Measurements from ENCODE around the gene WWC2.

The WWC2 gene

GRCh38 chr4:183254162-183254561 lies 155.1 kb downstream of the WWC2 start:
- no peak for DNase-seq (ENCODE audit: low spot score)
- no peak for FAIRE-seq

GRCh38 chr4:183255487-183255886 lies 156.4 kb downstream of the WWC2 start:
- no peak for DNase-seq (ENCODE audit: low spot score)

DNA sequence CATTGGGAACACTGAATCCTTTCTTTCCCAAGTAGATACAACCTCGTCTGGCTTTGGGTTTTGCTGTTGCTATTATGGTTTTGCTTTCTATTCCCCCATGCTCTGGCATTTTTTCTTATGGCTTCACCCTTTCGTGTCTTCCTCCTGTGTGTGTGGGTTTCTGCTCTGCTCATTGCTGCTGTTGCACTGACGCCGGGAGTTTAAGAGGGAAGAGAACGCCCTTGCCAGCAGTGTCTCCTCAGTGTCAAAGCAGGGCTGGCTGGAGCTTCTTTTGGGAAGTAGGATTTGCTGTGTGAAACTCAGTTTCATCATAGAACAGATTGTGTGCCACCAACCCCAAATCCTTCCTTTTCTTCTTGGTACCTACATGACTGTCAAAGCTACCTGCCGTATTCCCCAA lies 157.3 kb downstream of the WWC2 start:
- DNase-seq (ENCODE audit: low spot score) (no peak), FAIRE-seq (no peak)

More at GRCh38 chr4:183255487-183255886, 156.4 kb downstream of the WWC2 start:
- no peak for FAIRE-seq

DNA sequence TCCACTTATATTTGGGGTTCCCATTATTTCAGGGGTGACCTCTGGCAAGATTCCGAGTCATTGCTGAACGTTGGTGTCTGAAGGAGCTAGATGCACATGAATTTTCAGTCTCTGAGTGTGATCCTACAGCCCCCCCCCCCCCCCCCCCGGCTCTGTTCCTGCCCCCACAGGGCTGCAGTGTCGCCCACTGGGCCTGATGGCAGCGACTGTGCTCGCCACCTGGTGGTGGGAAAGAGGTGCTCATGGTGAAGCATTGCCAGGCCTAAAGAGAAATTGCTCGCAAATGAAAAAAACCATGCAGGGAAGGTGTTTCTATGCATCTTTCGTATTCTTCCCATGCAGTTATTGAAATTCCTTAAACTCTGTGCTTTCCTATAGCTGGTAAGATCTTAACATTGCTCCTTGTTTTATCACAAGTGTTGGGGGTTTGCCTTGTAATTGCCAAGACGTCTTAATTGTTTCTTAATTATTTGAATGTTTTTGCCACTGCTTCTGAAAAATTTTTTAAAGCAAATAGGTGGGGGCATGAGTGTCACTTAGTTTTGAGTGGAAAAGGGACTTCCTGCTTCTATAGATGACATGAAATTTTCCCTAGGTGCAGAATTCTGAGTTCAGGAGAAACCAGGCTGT lies 157.8 kb downstream of the WWC2 start:
- DNase-seq (ENCODE audit: low spot score) (peak; percentile 73), FAIRE-seq (no peak)

GRCh38 chr4:183257808-183258207 lies 158.8 kb downstream of the WWC2 start:
- no peak for DNase-seq (ENCODE audit: low spot score)
- FAIRE-seq, result no peak

DNA sequence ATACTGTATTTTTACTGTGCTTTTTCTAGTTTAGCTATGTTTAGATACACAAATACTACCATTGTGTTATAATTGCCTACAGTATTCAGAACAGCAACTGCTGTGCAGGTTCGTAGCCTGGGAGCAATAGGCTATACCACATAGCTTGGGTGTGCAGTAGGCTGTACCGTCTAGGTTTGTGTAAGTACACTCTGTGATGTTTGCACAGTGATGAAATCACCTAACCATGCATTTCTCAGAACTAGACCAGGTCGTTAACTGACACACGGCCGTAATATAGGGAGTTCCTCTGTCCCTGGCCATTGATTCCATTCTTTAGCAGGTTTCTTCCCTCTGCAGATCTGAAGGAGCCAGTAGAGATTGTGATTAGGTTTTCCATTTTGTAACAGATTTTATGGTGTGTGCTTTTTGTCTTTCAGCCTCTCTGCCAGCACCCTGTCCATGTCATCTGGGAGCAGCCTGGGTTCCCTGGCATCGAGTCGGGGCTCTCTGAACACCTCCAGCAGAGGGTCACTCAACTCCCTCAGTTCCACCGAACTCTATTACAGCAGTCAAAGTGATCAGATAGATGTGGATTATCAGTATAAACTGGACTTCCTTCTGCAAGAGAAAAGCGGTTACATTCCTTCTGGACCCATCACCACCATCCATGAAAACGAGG lies 161.6 kb downstream of the WWC2 start:
- DNase-seq (ENCODE audit: low spot score) (no peak), FAIRE-seq (no peak)

DNA sequence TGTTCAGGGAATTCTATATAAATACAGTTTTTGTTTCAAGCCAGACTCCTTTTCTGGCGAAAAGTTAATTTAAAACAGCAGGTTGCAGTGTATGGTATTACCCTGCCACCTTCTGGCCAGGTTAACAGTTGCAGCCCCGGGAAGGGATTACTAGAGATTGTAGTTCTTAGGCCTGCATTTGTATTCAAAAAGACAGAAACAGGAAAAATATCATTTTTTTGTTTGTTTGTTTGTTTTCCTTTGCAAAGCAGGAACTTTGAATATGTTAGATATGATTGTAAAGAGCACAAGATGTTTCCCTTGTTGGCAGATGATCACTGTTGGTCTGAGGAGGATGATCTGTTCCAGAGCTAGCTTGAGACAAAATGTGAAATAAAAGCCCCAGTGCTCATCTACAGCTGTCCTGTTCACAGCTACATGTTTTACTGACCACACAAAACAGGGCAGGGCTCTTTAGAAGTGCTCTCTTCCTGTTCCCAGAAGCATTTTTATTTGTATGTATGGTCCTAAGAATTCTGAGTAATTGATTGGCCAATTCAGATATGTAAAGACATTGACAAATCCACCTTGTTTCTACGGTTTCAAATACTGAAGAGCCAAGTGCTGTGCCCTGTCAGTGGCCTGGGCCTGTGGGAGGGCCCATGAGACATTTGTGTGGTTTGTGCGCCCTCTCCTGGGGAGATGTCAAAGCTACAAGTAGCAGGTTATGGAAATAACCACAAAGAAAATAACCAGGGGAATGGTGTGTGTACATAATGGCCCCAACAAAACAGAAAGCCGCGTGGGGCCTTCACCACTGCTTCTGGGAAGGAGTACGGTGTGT lies 163.1 kb downstream of the WWC2 start:
- FAIRE-seq, result no peak
- DNase-seq (ENCODE audit: low spot score), result peak; percentile 66

DNA sequence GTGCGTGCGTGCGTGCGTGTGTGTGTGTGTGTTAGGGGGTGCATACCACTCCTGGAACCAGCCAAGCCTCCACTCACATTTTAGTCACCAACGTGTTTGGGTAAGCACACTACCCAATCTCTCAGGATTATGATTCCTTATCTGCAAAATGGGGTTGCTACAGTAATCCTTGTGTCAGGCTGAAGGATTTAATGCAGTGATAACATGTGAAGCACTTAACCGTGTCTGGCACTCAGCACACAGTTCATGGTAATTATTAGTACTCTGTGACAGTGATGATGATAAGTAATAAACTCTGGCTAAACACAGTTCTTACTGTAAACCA lies 163.7 kb downstream of the WWC2 start:
- DNase-seq (ENCODE audit: low spot score) (no peak), FAIRE-seq (no peak)

- DNase-seq (ENCODE audit: low spot score), result no peak
- FAIRE-seq, result no peak
Observed at GRCh38 chr4:183263787-183264386, 164.8 kb downstream of the WWC2 start.

DNA sequence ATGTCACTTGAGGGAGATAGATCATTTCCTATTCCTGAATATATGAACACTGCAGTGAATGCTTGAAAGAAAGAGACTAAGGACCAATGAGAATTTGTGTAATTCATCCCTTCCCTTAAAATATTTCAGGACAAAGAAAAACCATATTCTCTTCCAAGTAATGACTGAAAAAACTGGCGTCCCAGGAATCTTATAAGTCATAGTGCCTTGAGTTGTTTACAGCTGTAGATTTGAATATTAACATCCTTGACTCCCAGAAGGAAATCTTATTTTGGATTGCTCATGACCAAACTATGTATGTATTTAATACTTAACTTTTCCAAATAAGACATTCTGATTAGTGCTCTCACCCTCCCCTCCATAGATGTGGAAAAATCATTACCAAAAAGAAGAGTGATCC lies 165.6 kb downstream of the WWC2 start:
- DNase-seq (ENCODE audit: low spot score) (no peak), FAIRE-seq (no peak)

GRCh38 chr4:183266371-183266770 lies 167.3 kb downstream of the WWC2 start:
- FAIRE-seq (no peak), DNase-seq (ENCODE audit: low spot score) (no peak)

DNA sequence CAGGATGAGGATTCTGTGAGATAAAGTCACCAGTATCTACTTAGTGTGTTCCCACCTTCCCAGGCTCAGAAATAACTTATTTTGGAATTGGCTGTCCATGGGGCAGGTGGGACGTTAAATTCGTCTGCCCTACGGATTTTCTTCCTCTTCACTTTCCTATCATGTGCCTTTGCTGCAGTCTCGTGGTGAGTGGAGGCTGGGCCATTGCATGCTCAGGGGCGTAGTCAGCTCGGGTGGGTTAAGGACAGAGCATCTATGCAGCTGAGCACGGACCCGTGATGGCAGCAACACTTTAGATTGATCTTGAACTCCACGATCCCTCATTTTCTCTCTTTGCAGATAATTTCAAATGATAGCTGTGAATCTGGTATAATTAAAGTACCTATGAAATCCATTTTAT lies 169.5 kb downstream of the WWC2 start:
- DNase-seq (ENCODE audit: low spot score), result no peak
- FAIRE-seq, result no peak

DNA sequence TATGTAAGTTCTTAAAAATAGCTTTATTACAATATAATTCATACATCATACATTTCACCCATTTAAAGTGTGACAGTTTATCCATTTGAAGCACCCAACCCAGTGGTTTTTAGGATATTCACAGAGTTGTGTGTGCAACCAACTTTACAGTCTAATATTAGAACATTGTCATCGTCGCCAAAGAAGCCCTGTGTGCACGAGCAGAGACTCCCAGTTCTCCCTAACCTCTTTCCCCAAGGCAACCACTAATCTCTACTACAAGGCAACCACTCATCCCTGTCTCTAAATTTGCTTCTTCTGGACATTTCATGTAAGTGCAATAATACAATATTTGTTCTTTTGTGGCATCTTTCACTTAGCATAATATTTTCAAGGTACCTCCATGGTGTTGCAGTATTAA lies 173.3 kb downstream of the WWC2 start:
- DNase-seq (ENCODE audit: low spot score), result no peak
- no peak for FAIRE-seq

- DNase-seq (ENCODE audit: low spot score) (no peak), FAIRE-seq (no peak)
Observed at GRCh38 chr4:183276106-183276505, 177.0 kb downstream of the WWC2 start.

GRCh38 chr4:183284258-183284785 lies 185.3 kb downstream of the WWC2 start:
- no peak for FAIRE-seq

DNA sequence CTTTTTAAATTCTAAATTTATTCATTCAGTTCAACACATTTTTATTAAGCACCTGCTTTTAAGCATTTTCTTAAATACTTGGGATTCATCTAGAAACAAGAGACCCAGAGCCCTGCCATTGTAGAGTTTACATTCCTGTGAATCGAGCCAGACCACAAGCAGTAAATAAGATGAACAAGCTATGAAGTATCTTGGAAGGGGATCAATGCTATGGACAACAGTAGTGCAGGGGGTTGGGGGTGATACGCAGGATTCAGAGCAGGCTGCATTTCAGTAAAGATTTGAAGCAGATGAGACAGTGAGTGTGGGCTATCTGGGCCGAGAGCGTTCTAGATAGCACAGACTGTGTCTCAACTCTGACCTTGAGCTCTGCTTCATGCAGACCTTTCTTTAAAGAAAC lies 185.9 kb downstream of the WWC2 start:
- no peak for FAIRE-seq
- no peak for DNase-seq (ENCODE audit: low spot score)

More at GRCh38 chr4:183284258-183284785, 185.3 kb downstream of the WWC2 start:
- no peak for DNase-seq (ENCODE audit: low spot score)

DNA sequence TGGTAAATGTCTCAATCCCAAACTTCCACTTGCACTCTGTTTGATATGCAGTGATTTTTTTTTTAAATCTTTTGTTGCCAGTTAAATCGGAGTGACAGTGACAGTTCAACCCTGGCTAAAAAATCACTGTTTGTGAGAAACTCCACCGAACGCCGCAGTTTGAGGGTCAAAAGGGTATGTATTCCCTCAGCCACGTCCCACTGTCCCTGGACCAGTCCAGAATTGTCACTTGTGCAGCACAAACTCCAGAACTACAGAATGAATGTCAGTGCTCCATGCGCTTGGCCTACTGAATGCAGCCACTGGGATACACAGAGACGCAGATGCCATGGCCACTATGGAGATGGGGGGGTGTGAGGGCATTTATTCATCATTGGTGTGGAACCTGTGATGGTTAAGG lies 186.8 kb downstream of the WWC2 start:
- FAIRE-seq (no peak), DNase-seq (ENCODE audit: low spot score) (no peak)

- FAIRE-seq (no peak), DNase-seq (ENCODE audit: low spot score) (no peak)
Observed at GRCh38 chr4:183286590-183287308, 187.7 kb downstream of the WWC2 start.

- FAIRE-seq, result no peak
Observed at GRCh38 chr4:183287309-183287659, 188.2 kb downstream of the WWC2 start.

GRCh38 chr4:183287677-183288076 lies 188.6 kb downstream of the WWC2 start:
- DNase-seq (ENCODE audit: low spot score), result no peak
- no peak for FAIRE-seq

More at GRCh38 chr4:183287309-183287659, 188.2 kb downstream of the WWC2 start:
- no peak for DNase-seq (ENCODE audit: low spot score)

- FAIRE-seq, result no peak
- no peak for DNase-seq (ENCODE audit: low spot score)
Observed at GRCh38 chr4:183288955-183289354, 189.9 kb downstream of the WWC2 start.

Measured in urothelium cell line (cell line).